ENCODE results near the gene NR2C2AP.
"Not testable (repeated sequence)": the region's sequence is repeated elsewhere in the genome, so short reads cannot be mapped to it uniquely, and the experiment has no call there.

Gene NR2C2AP

GRCh38 chr19:19226663-19227062, 23.4 kb upstream of the NR2C2AP start:
- H3K4me3 ChIP-seq (ENCODE audit: low read depth, low read length), result no peak overlapping the region
- DNase-seq (ENCODE audit: low read depth, low spot score), result no peak
- POLR2A ChIA-PET, result interaction anchor here (0.7 kb wide), 1 partner anchor 23 kb away, joined by 3 read pairs; the partner anchor contains the start of gene NR2C2AP
- CTCF ChIA-PET, result interaction anchor here (1.1 kb wide), 1 partner anchor 15 kb away, joined by 3 read pairs; the partner anchor contains the start of gene NCAN
- no peak for TF ChIP-seq CTCF (IDR thresholded peaks at IDR 0.05; ENCODE audit: insufficient read depth, low read length, missing control alignments)

- no peak for TF ChIP-seq CTCF (IDR thresholded peaks at IDR 0.05; ENCODE audit: insufficient read depth, low read length, missing control alignments)
- no peak overlapping the region for H3K4me3 ChIP-seq (ENCODE audit: low read depth, low read length)
- ChIA-PET CTCF (interaction anchor here (0.7 to 3.1 kb wide), 4 partner anchors 9 to 79 kb away, joined by 3 to 16 read pairs (median 14); no protein-coding TSS in a partner anchor), POLR2A (no interaction called here)
- no peak for DNase-seq (ENCODE audit: low read depth, low spot score)
Measured at GRCh38 chr19:19226204-19226603, 23.0 kb upstream of the NR2C2AP start.

- ChIA-PET POLR2A (no interaction called here), CTCF (interaction anchor here (0.7 to 3.1 kb wide), 6 partner anchors 8 to 78 kb away, joined by 3 to 16 read pairs (median 8); no protein-coding TSS in a partner anchor)
- peak; percentile 76 for TF ChIP-seq CTCF (IDR thresholded peaks at IDR 0.05; ENCODE audit: insufficient read depth, low read length, missing control alignments)
- no peak for DNase-seq (ENCODE audit: low read depth, low spot score)
- H3K4me3 ChIP-seq (ENCODE audit: low read depth, low read length), result peak overlapping the region; percentile 33; the same call in 1 of the 2 replicates
Measured at GRCh38 chr19:19224852-19225494, 21.8 kb upstream of the NR2C2AP start.

- H3K4me3 ChIP-seq (ENCODE audit: low read depth, low read length), result no peak overlapping the region
- CTCF ChIA-PET, result interaction anchor here (1.5 to 3.1 kb wide), 4 partner anchors 10 to 77 kb away, joined by 4 to 16 read pairs (median 14); no protein-coding TSS in a partner anchor
- POLR2A ChIA-PET, result no interaction called here
- DNase-seq (ENCODE audit: low read depth, low spot score), result no peak
- TF ChIP-seq CTCF (IDR thresholded peaks at IDR 0.05; ENCODE audit: insufficient read depth, low read length, missing control alignments), result no peak
Measured at GRCh38 chr19:19224150-19224851, 21.1 kb upstream of the NR2C2AP start.

GRCh38 chr19:19223636-19224035, 20.4 kb upstream of the NR2C2AP start:
- ChIA-PET CTCF (interaction anchor here (1.5 to 3.1 kb wide), 4 partner anchors 11 to 77 kb away, joined by 4 to 16 read pairs (median 14); no protein-coding TSS in a partner anchor), POLR2A (no interaction called here)
- no peak overlapping the region for H3K4me3 ChIP-seq (ENCODE audit: low read depth, low read length)
- no peak for DNase-seq (ENCODE audit: low read depth, low spot score)
- TF ChIP-seq CTCF (IDR thresholded peaks at IDR 0.05; ENCODE audit: insufficient read depth, low read length, missing control alignments), result no peak

GRCh38 chr19:19223060-19223459, 19.8 kb upstream of the NR2C2AP start:
- ChIA-PET CTCF (no interaction called here), POLR2A (no interaction called here)
- no peak overlapping the region for H3K4me3 ChIP-seq (ENCODE audit: low read depth, low read length)
- TF ChIP-seq CTCF (IDR thresholded peaks at IDR 0.05; ENCODE audit: insufficient read depth, low read length, missing control alignments), result no peak
- no peak for DNase-seq (ENCODE audit: low read depth, low spot score)

- POLR2A ChIA-PET; CTCF ChIA-PET; H3K4me3 ChIP-seq (ENCODE audit: low read depth, low read length); DNase-seq (ENCODE audit: low read depth, low spot score): not testable (repeated sequence)
Measured at GRCh38 chr19:19221000-19221399, 17.8 kb upstream of the NR2C2AP start.

All from AG04449 (cell line).